A673 (cell line): ENCODE results near the gene NDUFS7.

Experiments
- CTCF ChIP-seq: fragments of 300-800, 200-600 bp; sonication (generic); conservative IDR thresholded peaks from 2 replicates; pipeline ENCODE4 v1.5.1; 2017; ENCODE audit warnings: low read depth, mild to moderate bottlenecking, antibody characterized with exemption, low read length, moderate library complexity, mixed read lengths
- EZH2 ChIP-seq: fragments of 200-600 bp; sonication (generic); IDR thresholded peaks from 2 replicates; pipeline ENCODE4 v1.6.1; 2017; ENCODE audit warnings: borderline replicate concordance, low read depth, mild to moderate bottlenecking, mixed read lengths, antibody characterized with exemption, low read length; ENCODE audit not compliant: poor library complexity, severe bottlenecking

GRCh38 chr19:1434577-1435060 lies 50.9 kb downstream of the NDUFS7 start:
- no peak for TF ChIP-seq CTCF
- no peak for TF ChIP-seq EZH2
